HEK293 (cell line): ENCODE data around the gene SLC35G2.

Experiments
- ZNF529 ChIP-seq: fragments of 450-650 bp; formaldehyde crosslinking; IDR thresholded peaks from 2 replicates; pipeline ENCODE4 v1.5.1; 2017; ENCODE audit warnings: missing genetic modification characterization, missing biosample characterization; ENCODE audit not compliant: insufficient replicate concordance
- TF ChIP-seq, protein P1 (sequence below): fragments of 450-650 bp; formaldehyde crosslinking; IDR thresholded peaks from 2 replicates; pipeline ENCODE4 v1.5.1; 2016; ENCODE audit warnings: missing biosample characterization, missing genetic modification characterization

- TF ChIP-seq ZNF529, result no peak
- TF ChIP-seq, protein P1, sequence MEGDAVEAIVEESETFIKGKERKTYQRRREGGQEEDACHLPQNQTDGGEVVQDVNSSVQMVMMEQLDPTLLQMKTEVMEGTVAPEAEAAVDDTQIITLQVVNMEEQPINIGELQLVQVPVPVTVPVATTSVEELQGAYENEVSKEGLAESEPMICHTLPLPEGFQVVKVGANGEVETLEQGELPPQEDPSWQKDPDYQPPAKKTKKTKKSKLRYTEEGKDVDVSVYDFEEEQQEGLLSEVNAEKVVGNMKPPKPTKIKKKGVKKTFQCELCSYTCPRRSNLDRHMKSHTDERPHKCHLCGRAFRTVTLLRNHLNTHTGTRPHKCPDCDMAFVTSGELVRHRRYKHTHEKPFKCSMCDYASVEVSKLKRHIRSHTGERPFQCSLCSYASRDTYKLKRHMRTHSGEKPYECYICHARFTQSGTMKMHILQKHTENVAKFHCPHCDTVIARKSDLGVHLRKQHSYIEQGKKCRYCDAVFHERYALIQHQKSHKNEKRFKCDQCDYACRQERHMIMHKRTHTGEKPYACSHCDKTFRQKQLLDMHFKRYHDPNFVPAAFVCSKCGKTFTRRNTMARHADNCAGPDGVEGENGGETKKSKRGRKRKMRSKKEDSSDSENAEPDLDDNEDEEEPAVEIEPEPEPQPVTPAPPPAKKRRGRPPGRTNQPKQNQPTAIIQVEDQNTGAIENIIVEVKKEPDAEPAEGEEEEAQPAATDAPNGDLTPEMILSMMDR, result no peak
Observed at GRCh38 chr3:136804141-136804540, 14.8 kb upstream of the SLC35G2 start.
